Measurements from ENCODE around the gene CCDC40. TPM values are rescaled to one million over a fixed set of nuclear protein-coding genes. Genes with fewer than 3 reads are reported as not detected.

The CCDC40 gene
- total RNA-seq, 1 experiment from 2014 or later = 7.5 TPM

GRCh38 chr17:80047176-80047575 lies 10.7 kb downstream of the CCDC40 start:
- ATAC-seq = no peak
- Histone ChIP-seq H3K9ac (ENCODE audit: low read length) (no peak overlapping the region), H3K79me2 (ENCODE audit: low read length) (no peaks in the 10 kb centered on the region), H3K4me3 (ENCODE audit: low read length) (no peak overlapping the region), H3K27me3 (ENCODE audit: low read length) (no peaks in the 10 kb centered on the region), H3K4me2 (ENCODE audit: low read length) (no peak overlapping the region), H3F3A (ENCODE audit: low read length, unreplicated experiment) (no peaks in the 10 kb centered on the region), H3K4me1 (ENCODE audit: insufficient read depth, low read length) (no peaks in the 10 kb centered on the region), H3K9me2 (replicated peaks; ENCODE audit: low read length) (no peaks in the 10 kb centered on the region), H3K27ac (ENCODE audit: low read length) (no peak overlapping the region), H3K9me3 (ENCODE audit: low read length) (no peaks in the 10 kb centered on the region), H2AFZ (ENCODE audit: low read length) (no peak overlapping the region), H4K20me1 (ENCODE audit: low read length) (no peaks in the 10 kb centered on the region), H3K36me3 (ENCODE audit: low read depth, low read length) (no peaks in the 10 kb centered on the region)
- no peak for DNase-seq
- no TSS peak for BruUV-seq (replicated peaks)
- intact Hi-C loops (cut with micrococcal nuclease) = no loop called here
- ChIA-PET POLR2A (ENCODE audit: unreplicated experiment) (no interaction called here), CTCF (interaction anchor here (0.6 kb wide), 1 partner anchor 39 kb away, joined by 4 read pairs; no protein-coding TSS in a partner anchor)
- no peak for TF ChIP-seq EZH2phosphoT487 (IDR thresholded peaks at IDR 0.05; ENCODE audit: borderline replicate concordance, low read length)
- no peak for TF ChIP-seq EZH2 (IDR thresholded peaks at IDR 0.05; ENCODE audit: low read length, unreplicated experiment)
- TF ChIP-seq CTCF (conservative IDR thresholded peaks at IDR 0.05; ENCODE audit: low read depth, low read length) = no peak

- Histone ChIP-seq H3K9me2 (replicated peaks; ENCODE audit: low read length) (no peaks in the 10 kb centered on the region), H3K4me2 (ENCODE audit: low read length) (no peak overlapping the region), H2AFZ (ENCODE audit: low read length) (no peak overlapping the region), H3K4me1 (ENCODE audit: insufficient read depth, low read length) (no peaks in the 10 kb centered on the region), H3F3A (ENCODE audit: low read length, unreplicated experiment) (no peaks in the 10 kb centered on the region), H4K20me1 (ENCODE audit: low read length) (no peaks in the 10 kb centered on the region), H3K9ac (ENCODE audit: low read length) (no peak overlapping the region), H3K79me2 (ENCODE audit: low read length) (no peaks in the 10 kb centered on the region), H3K4me3 (ENCODE audit: low read length) (no peak overlapping the region), H3K9me3 (ENCODE audit: low read length) (no peaks in the 10 kb centered on the region), H3K27me3 (ENCODE audit: low read length) (no peaks in the 10 kb centered on the region), H3K36me3 (ENCODE audit: low read depth, low read length) (no peaks in the 10 kb centered on the region), H3K27ac (ENCODE audit: low read length) (no peak overlapping the region)
- CTCF ChIA-PET = no interaction called here
- POLR2A ChIA-PET (ENCODE audit: unreplicated experiment) = interaction anchor here (0.7 kb wide), 1 partner anchor 21 kb away, joined by 4 read pairs; no protein-coding TSS in a partner anchor
- no TSS peak for BruUV-seq (replicated peaks)
- TF ChIP-seq EZH2phosphoT487 (IDR thresholded peaks at IDR 0.05; ENCODE audit: borderline replicate concordance, low read length) (no peak), EZH2 (IDR thresholded peaks at IDR 0.05; ENCODE audit: low read length, unreplicated experiment) (no peak), CTCF (conservative IDR thresholded peaks at IDR 0.05; ENCODE audit: low read depth, low read length) (no peak)
- intact Hi-C loops (cut with micrococcal nuclease) = no loop called here
- DNase-seq = no peak
- no peak for ATAC-seq
These were observed 13.5 kb downstream of the CCDC40 start for GRCh38 chr17:80049986-80050385.

GRCh38 chr17:80050706-80051105 lies 14.3 kb downstream of the CCDC40 start:
- POLR2A ChIA-PET (ENCODE audit: unreplicated experiment) = no interaction called here
- no peak for ATAC-seq

More at GRCh38 chr17:80050706-80051105, 14.3 kb downstream of the CCDC40 start:
- TF ChIP-seq EZH2 (IDR thresholded peaks at IDR 0.05; ENCODE audit: low read length, unreplicated experiment) = no peak
- no peak for TF ChIP-seq CTCF (conservative IDR thresholded peaks at IDR 0.05; ENCODE audit: low read depth, low read length)
- TF ChIP-seq EZH2phosphoT487 (IDR thresholded peaks at IDR 0.05; ENCODE audit: borderline replicate concordance, low read length) = no peak
- Histone ChIP-seq H3F3A (ENCODE audit: low read length, unreplicated experiment) (no peaks in the 10 kb centered on the region), H3K4me3 (ENCODE audit: low read length) (no peak overlapping the region), H3K4me2 (ENCODE audit: low read length) (no peak overlapping the region), H3K9ac (ENCODE audit: low read length) (no peak overlapping the region), H3K36me3 (ENCODE audit: low read depth, low read length) (no peaks in the 10 kb centered on the region), H3K9me2 (replicated peaks; ENCODE audit: low read length) (no peaks in the 10 kb centered on the region), H3K27me3 (ENCODE audit: low read length) (no peaks in the 10 kb centered on the region), H4K20me1 (ENCODE audit: low read length) (no peaks in the 10 kb centered on the region), H2AFZ (ENCODE audit: low read length) (no peak overlapping the region), H3K27ac (ENCODE audit: low read length) (no peak overlapping the region), H3K9me3 (ENCODE audit: low read length) (no peaks in the 10 kb centered on the region), H3K79me2 (ENCODE audit: low read length) (no peaks in the 10 kb centered on the region), H3K4me1 (ENCODE audit: insufficient read depth, low read length) (no peaks in the 10 kb centered on the region)
- intact Hi-C loops (cut with micrococcal nuclease) = no loop called here
- no peak for DNase-seq
- CTCF ChIA-PET = interaction anchor here (0.6 kb wide), 1 partner anchor 10 kb away, joined by 6 read pairs; no protein-coding TSS in a partner anchor
- BruUV-seq (replicated peaks) = no TSS peak
